Measurements from ENCODE around the gene AGBL1.

AGBL1 gene

GRCh38 chr15:86590461-86590860 is 510.8 kb downstream of the AGBL1 start:
- DNase-seq (ENCODE audit: low spot score) = no peak

- DNase-seq (ENCODE audit: low spot score) = no peak
These were observed 511.5 kb downstream of the AGBL1 start for GRCh38 chr15:86591158-86591557.

- DNase-seq (ENCODE audit: low spot score) = no peak
These were observed 512.5 kb downstream of the AGBL1 start for GRCh38 chr15:86591994-86592735.

- no peak for DNase-seq (ENCODE audit: low spot score)
These were observed 516.1 kb downstream of the AGBL1 start for GRCh38 chr15:86595741-86596140.

- no peak for DNase-seq (ENCODE audit: low spot score)
These were observed 523.8 kb downstream of the AGBL1 start for GRCh38 chr15:86603466-86603865.

- no peak for DNase-seq (ENCODE audit: low spot score)
These were observed 529.0 kb downstream of the AGBL1 start for GRCh38 chr15:86608461-86609205.

GRCh38 chr15:86609275-86609674 is 529.6 kb downstream of the AGBL1 start:
- DNase-seq (ENCODE audit: low spot score) = no peak

- DNase-seq (ENCODE audit: low spot score) = no peak
These were observed 530.4 kb downstream of the AGBL1 start for GRCh38 chr15:86610038-86610437.

GRCh38 chr15:86611417-86612040 is 531.9 kb downstream of the AGBL1 start:
- DNase-seq (ENCODE audit: low spot score) = no peak

GRCh38 chr15:86615411-86615810 is 535.7 kb downstream of the AGBL1 start:
- DNase-seq (ENCODE audit: low spot score) = no peak

GRCh38 chr15:86615816-86616215 is 536.1 kb downstream of the AGBL1 start:
- DNase-seq (ENCODE audit: low spot score) = no peak

- DNase-seq (ENCODE audit: low spot score) = no peak
These were observed 537.1 kb downstream of the AGBL1 start for GRCh38 chr15:86616771-86617170.

- DNase-seq (ENCODE audit: low spot score) = no peak
These were observed 540.5 kb downstream of the AGBL1 start for GRCh38 chr15:86620157-86620556.

GRCh38 chr15:86620641-86621349 is 541.1 kb downstream of the AGBL1 start:
- DNase-seq (ENCODE audit: low spot score) = no peak

- no peak for DNase-seq (ENCODE audit: low spot score)
These were observed 543.6 kb downstream of the AGBL1 start for GRCh38 chr15:86623236-86623635.

GRCh38 chr15:86624261-86625036 is 544.8 kb downstream of the AGBL1 start:
- peak; percentile 60 for DNase-seq (ENCODE audit: low spot score)

- no peak for DNase-seq (ENCODE audit: low spot score)
These were observed 550.0 kb downstream of the AGBL1 start for GRCh38 chr15:86629409-86630356.

GRCh38 chr15:86630946-86631345 is 551.3 kb downstream of the AGBL1 start:
- no peak for DNase-seq (ENCODE audit: low spot score)

GRCh38 chr15:86634146-86634545 is 554.5 kb downstream of the AGBL1 start:
- no peak for DNase-seq (ENCODE audit: low spot score)

GRCh38 chr15:86634992-86635638 is 555.4 kb downstream of the AGBL1 start:
- DNase-seq (ENCODE audit: low spot score) = no peak
